Uterus (tissue), 2 donors: ENCODE measurements around the gene PHIP.

Source experiments
- CTCF ChIP-seq, 4 experiments: fragments of 200-600 bp in 2 of 4; fragments of 450-650 bp in 2 of 4; sonication (generic) in 2 of 4; IDR thresholded peaks; one replicate each; pipeline ENCODE4 v1.5.1; 2016 to 2019; ENCODE audit warnings: antibody characterized with exemption in 4 of 4, mild to moderate bottlenecking in 2 of 4, moderate library complexity in 1 of 4
- POLR2A ChIP-seq, 2 donors: fragments of 450-650 bp; IDR thresholded peaks; one replicate each; pipeline ENCODE4 v1.6.1; 2016; ENCODE audit warnings: antibody characterized with exemption in 2 of 2, mild to moderate bottlenecking in 1 of 2, moderate library complexity in 1 of 2

GRCh38 chr6:79115553-79116182, 37.6 kb upstream of the PHIP start:
- no peak for TF ChIP-seq POLR2A (IDR thresholded peaks at IDR 0.05)
- TF ChIP-seq CTCF (IDR thresholded peaks at IDR 0.05): no peak
